ELR (cell line): ENCODE results near the gene NAA15.
"Not testable (repeated sequence)": the region's sequence is repeated elsewhere in the genome, so short reads cannot be mapped to it uniquely, and the experiment has no call there.

Experiments used
- DNase-seq: peaks from one replicate; pipeline ENCODE4 v3.0.0-alpha.2; 2015; ENCODE audit warnings: low read depth

NAA15 gene

GRCh38 chr4:139297001-139297410 lies 4.3 kb upstream of the NAA15 start:
- DNase-seq, result peak; percentile 63

- peak; percentile 57 for DNase-seq
These were observed 1.8 kb upstream of the NAA15 start for GRCh38 chr4:139299536-139299935.

- peak; percentile 78 for DNase-seq
These were observed 733 bp upstream of the NAA15 start for GRCh38 chr4:139300431-139301112.

- peak; percentile 64 for DNase-seq
These were observed 711 bp downstream of the NAA15 start, which contains the start of gene NDUFC1 for GRCh38 chr4:139301821-139302611. Gene NDUFC1 (minus strand): TSS chr4:139302477. CDS start chr4:139295798, 6,679 bp downstream.

GRCh38 chr4:139304920-139305319 lies 3.6 kb downstream of the NAA15 start:
- DNase-seq, result no peak

- DNase-seq, result no peak
These were observed 10.6 kb downstream of the NAA15 start for GRCh38 chr4:139311909-139312308.

GRCh38 chr4:139312552-139313332 lies 11.4 kb downstream of the NAA15 start:
- DNase-seq, result no peak

- DNase-seq, result not testable (repeated sequence)
These were observed 12.1 kb downstream of the NAA15 start for GRCh38 chr4:139313414-139313813.

- DNase-seq, result no peak
These were observed 12.9 kb downstream of the NAA15 start for GRCh38 chr4:139314047-139314800.

GRCh38 chr4:139315221-139315675 lies 13.9 kb downstream of the NAA15 start:
- no peak for DNase-seq

GRCh38 chr4:139316733-139317132 lies 15.4 kb downstream of the NAA15 start:
- DNase-seq, result no peak

GRCh38 chr4:139317635-139318034 lies 16.3 kb downstream of the NAA15 start:
- no peak for DNase-seq

- no peak for DNase-seq
These were observed 18.3 kb downstream of the NAA15 start for GRCh38 chr4:139319571-139319970.

- not testable (repeated sequence) for DNase-seq
These were observed 20.8 kb downstream of the NAA15 start for GRCh38 chr4:139322070-139322469.

- DNase-seq, result not testable (repeated sequence)
These were observed 21.2 kb downstream of the NAA15 start for GRCh38 chr4:139322541-139322940.

GRCh38 chr4:139324620-139325019 lies 23.3 kb downstream of the NAA15 start:
- no peak for DNase-seq

GRCh38 chr4:139329665-139330200 lies 28.4 kb downstream of the NAA15 start:
- DNase-seq, result no peak

- DNase-seq, result no peak
These were observed 29.0 kb downstream of the NAA15 start for GRCh38 chr4:139330283-139330682.

- peak; percentile 8 for DNase-seq
These were observed 29.9 kb downstream of the NAA15 start for GRCh38 chr4:139331185-139331584.

- no peak for DNase-seq
These were observed 31.7 kb downstream of the NAA15 start for GRCh38 chr4:139333046-139333445.

GRCh38 chr4:139337612-139338011 lies 36.3 kb downstream of the NAA15 start:
- DNase-seq, result no peak
